AG09309 (cell line): ENCODE data around the gene SH2D4B.

Experiments used
- DNase-seq: peaks from one replicate; pipeline ENCODE4 v3.0.0-alpha.2; 2010; ENCODE audit warnings: low read depth
- H3K4me3 ChIP-seq: 2 replicates; pipeline ENCODE4 v1.5.1; 2011; ENCODE audit warnings: mild to moderate bottlenecking, low read depth, low read length, moderate library complexity; ENCODE audit not compliant: control insufficient read depth
- CTCF ChIP-seq: IDR thresholded peaks from 2 replicates; pipeline ENCODE4 v1.5.1; 2011; ENCODE audit warnings: mild to moderate bottlenecking, low read depth, low read length, inconsistent platforms; ENCODE audit not compliant: insufficient read depth, control insufficient read depth; ENCODE audit errors: missing control alignments

SH2D4B gene

DNA sequence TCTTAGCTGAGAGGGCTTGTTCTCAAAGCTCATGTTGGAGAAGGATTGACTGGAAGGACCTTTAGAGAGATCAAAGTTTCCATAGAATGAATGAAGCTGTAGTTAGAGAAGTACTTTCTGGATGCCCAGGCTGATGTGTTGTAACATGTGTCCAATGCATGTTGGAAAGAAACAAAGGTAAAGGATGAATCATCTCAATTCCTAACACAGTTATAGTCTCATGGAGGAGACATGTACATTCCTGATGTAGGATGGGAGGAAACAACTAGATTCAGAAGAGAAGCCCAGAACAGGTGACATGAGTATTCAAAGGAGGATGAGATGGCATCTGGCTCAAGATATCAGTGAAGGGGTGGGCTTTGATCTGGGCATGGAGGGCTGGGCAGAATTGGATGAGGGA lies 152.7 kb downstream of the SH2D4B start:
- no peak for DNase-seq
- TF ChIP-seq CTCF = no peak
- H3K4me3 ChIP-seq = no peak overlapping the region

DNA sequence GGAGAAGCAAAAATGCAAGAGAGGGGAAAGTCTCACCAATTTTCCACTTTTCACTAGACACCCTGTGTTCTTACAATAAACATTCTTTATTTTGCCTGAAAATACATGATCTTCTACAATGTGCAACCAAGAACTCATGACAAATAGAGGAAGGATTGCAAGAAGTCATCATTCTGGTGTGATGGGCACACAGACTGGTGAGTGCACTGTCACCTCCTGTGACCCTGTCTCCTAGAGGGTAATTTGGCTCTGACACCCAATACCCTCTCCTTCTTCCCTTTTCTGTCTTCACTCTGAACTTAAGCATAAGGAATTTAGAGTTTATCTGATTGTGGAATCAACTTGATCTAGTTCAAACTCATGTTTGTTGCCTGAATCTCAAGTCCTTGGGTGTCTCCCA lies 153.7 kb downstream of the SH2D4B start:
- H3K4me3 ChIP-seq = no peak overlapping the region
- DNase-seq = no peak
- TF ChIP-seq CTCF = no peak

DNA sequence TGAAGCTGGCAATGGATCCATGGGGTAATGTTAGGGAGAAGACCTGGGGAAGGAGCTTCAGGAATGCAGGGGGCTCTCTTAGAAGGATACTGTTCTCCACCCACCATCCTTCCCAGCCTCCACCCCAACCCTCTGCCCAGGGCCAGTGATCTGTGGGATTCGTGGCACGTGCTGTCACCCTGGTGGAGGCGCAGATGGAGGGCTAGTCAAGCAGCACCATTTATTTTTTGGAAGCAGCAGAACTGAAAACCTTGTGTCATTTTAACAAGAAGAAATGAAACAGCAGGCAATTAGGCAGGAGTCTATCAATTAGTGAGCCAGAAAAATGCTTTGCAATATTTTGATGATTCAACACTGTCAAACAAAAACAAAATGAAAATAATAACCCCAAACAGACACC lies 155.9 kb downstream of the SH2D4B start:
- no peak for DNase-seq
- TF ChIP-seq CTCF = no peak
- H3K4me3 ChIP-seq = no peak overlapping the region

DNA sequence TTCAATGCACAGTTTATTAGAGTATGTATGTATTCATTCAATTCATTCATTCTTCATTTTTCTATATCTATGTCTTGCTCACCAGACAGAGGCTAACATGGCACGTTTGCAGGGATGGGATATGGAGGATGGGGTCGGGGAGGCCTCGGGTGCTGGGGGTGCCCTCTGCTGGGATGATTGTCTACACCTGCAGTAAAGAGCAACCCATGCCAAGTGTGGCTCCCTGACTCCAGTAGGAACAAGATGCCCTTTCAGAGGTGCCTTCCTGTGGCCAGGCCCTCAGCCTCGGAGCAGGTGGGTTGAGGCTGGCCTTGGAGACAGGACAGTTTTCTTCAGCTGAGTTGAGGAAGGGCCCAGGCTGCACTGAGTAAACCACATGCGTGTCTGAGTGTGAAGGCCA lies 157.2 kb downstream of the SH2D4B start:
- no peak for TF ChIP-seq CTCF
- H3K4me3 ChIP-seq = no peak overlapping the region
- DNase-seq = no peak
